GM06990 (cell line): ENCODE data around the gene DDX52.
"Not testable (repeated sequence)": the region's sequence is repeated elsewhere in the genome, so short reads cannot be mapped to it uniquely, and the experiment has no call there.

Experiments used
- DNase-seq: peaks from one replicate; pipeline ENCODE4 v3.0.0-alpha.2; 2011; ENCODE audit not compliant: insufficient read length; ENCODE audit errors: extremely low read depth
- H3K27me3 ChIP-seq: replicated peaks from 2 replicates; pipeline ENCODE4 v1.6.0; 2011; ENCODE audit warnings: low read length; ENCODE audit not compliant: control insufficient read depth, insufficient read depth
- H3K36me3 ChIP-seq: 2 replicates; pipeline ENCODE4 v1.5.1; 2011; ENCODE audit warnings: low read length; ENCODE audit not compliant: control insufficient read depth, insufficient read depth
- H3K4me3 ChIP-seq: replicated peaks from 2 replicates; pipeline ENCODE4 v1.5.1; 2011; ENCODE audit warnings: low read depth, mild to moderate bottlenecking, control low read depth, low read length
- TF ChIP-seq, protein P1 (sequence below): IDR thresholded peaks from 2 replicates; pipeline ENCODE4 v1.5.1; 2011; ENCODE audit warnings: low read length, control low read depth, mild to moderate bottlenecking, inconsistent platforms; ENCODE audit not compliant: insufficient read depth, poor library complexity, severe bottlenecking

Gene DDX52

DNA sequence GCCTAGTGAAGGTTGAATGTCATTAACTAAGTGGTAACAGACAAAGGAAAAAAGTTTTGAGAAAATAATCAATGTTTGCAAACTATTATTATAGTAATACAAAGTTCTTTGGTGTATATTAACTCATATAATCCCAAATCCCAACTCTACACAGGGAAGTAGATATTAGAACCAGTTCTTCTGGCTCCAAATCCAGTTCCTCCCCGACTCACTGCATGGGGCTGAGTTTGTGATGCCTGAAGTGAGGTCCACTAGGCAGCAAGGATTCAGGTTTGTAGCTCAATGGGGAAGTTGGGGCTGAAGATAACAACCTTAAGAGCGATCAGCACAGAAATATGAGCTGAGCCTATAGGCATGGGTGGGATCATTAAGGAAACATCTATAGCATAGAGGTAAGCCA lies 28.4 kb downstream of the DDX52 start:
- TF ChIP-seq, protein P1, sequence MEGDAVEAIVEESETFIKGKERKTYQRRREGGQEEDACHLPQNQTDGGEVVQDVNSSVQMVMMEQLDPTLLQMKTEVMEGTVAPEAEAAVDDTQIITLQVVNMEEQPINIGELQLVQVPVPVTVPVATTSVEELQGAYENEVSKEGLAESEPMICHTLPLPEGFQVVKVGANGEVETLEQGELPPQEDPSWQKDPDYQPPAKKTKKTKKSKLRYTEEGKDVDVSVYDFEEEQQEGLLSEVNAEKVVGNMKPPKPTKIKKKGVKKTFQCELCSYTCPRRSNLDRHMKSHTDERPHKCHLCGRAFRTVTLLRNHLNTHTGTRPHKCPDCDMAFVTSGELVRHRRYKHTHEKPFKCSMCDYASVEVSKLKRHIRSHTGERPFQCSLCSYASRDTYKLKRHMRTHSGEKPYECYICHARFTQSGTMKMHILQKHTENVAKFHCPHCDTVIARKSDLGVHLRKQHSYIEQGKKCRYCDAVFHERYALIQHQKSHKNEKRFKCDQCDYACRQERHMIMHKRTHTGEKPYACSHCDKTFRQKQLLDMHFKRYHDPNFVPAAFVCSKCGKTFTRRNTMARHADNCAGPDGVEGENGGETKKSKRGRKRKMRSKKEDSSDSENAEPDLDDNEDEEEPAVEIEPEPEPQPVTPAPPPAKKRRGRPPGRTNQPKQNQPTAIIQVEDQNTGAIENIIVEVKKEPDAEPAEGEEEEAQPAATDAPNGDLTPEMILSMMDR: no peak
- no peak overlapping the region for H3K4me3 ChIP-seq
- H3K27me3 ChIP-seq: no peaks in the 10 kb centered on the region
- H3K36me3 ChIP-seq: peaks cover 4% of the 10 kb centered on the region
- no peak for DNase-seq

DNA sequence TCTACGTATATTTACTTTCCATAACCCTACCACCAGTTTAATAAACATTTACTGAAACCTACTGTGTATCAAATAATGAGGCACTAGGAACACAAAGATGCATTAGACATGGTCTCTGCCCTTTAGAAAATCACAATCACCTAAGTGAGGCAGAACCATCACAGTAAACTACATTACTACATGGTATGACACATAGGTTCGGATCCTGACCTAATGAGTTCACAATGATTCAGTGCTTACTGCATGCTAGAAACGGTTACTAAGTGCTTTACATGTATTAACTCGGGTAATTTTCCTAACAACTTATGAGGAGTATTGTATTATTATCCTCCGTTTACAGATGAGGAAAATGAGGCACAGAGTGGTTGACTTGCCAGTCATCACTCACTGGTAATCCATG lies 28.9 kb downstream of the DDX52 start:
- Histone ChIP-seq H3K36me3 (peaks cover 3% of the 10 kb centered on the region), H3K4me3 (no peak overlapping the region), H3K27me3 (no peaks in the 10 kb centered on the region)
- TF ChIP-seq, protein P1: no peak
- DNase-seq: no peak

DNA sequence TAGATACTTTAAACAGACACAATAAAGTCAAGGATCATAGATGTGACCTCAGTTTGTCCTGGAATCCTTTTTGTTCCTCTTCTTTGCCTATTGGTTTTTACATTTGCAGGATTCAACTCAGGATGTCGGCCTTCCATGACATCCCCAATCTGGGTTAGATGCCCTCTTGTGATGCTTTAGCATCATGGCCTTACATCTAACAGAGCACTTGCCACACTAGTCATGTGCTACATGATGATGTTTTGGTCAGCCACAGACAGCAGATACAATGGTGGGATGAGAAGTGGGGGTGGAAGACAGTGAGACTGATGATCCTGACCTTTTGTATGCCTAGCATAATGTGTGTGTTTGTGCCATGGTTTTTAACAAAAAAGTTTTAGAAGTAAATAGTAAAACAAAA lies 32.3 kb downstream of the DDX52 start:
- TF ChIP-seq, protein P1: no peak
- Histone ChIP-seq H3K36me3 (peaks cover 2% of the 10 kb centered on the region), H3K27me3 (no peaks in the 10 kb centered on the region), H3K4me3 (no peak overlapping the region)
- no peak for DNase-seq

DNA sequence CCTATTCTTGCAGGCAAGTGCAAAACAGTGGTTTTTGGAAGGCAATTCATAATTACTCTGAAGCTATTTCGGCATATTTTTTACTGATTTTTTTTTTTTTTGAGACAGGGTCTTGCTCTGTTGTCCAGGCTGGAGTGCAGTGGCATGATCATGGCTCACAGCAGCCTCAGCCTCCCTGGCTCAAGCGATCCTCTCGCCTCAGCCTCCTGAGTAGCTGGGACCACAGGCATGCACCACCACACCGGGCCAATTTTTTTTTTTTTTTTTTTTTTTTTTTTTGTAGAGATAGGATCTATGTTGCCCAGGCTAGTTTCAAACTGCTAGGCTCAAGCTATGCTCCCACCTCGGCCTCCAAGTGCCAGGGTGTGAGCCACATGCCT lies 33.2 kb downstream of the DDX52 start:
- H3K27me3 ChIP-seq, H3K36me3 ChIP-seq, DNase-seq, H3K4me3 ChIP-seq: not testable (repeated sequence)

DNA sequence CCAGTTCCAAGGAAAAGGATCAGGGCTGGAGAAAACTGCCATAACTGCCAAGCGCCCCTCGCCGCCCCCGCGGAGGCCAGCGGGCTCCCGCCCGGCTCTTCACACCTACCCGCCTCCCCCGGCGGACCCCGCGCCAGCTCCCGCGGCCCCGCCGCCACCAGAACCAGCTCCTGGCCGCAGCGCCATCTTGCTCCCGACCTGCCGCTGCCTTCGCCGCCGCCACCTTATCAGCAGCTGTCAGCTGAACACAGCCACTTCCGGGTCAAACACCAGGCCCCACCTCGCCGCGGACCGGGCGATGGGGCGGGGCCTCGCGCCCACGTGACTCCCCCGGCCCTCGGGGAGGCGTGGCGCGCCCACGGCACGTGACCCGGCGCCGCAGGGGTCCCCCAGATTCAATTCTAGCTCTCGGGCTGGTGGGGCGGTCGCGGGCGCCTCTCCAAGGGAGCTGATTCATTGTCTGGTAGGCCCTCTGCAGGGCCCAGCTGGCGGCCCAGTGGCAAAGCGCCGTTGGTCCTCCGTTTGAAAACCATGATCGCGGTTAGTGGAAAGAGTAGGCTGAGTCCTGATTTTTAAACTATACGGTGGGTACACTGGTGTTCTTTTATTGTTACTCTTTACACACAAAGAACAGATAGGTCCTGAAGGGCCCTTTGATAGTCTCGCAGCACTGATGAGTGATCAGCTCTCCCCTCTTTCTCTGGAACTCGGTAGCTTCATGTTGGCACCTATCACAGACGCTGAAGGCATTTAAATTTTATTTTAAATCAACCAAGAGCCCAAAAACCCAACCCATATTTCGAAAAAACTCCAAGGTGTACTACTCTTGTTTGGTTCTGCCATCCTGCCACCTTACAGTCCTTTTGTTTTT lies 33.8 kb downstream of the DDX52 start, which contains the start of gene SYNRG:
Gene SYNRG, minus strand, starts transcription at position 249 of the 871 bp plus-strand sequence. Its CDS starts 63 bp downstream, at position 186.
- Histone ChIP-seq H3K4me3 (peak within 1 kb of the TSS; percentile 87), H3K27me3 (no peaks in the 10 kb centered on the region), H3K36me3 (peaks cover 3% of the 10 kb centered on the region)
- TF ChIP-seq, protein P1: peak; percentile 56
- peak; percentile 98 for DNase-seq

DNA sequence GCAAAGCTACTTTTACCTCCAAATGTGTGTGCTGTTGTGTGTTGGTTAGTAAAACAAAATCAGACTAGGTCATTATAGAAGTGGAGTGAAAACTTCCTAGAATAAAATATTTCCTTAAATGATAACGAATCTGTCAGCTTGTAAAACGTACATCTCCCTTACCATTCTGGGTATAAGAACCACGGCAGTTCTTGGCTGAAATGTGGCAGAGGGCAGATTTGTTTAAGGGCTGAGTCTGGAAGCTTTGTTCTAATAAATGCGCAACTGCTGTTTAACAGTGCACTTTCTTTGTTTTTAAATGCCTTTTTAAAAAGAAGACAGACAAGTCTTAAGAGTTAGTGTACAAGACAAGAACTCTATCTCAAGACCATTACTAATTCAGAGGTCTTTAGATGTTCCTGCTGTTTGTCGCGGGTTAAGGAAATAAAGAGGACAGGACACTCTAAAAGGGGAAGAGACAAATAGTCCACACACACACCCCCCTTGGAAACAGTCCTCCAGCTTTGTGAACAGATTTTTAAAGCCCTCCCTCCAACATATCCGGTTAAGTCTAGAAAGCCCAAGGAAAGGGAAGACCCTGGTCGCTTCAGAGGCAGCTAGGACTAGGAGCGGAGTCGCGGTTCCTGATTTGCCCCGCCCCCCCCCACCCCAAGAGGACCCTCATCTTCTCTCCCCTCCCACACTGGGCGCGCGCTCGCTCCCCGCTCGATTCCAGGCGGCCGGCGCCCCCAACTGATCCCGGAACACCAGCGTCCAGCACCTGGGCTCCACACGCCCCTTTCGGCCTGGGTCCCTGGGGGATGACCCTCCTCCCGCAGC lies 34.7 kb downstream of the DDX52 start:
- TF ChIP-seq, protein P1: no peak
- H3K27me3 ChIP-seq: no peaks in the 10 kb centered on the region
- H3K36me3 ChIP-seq: peaks cover 5% of the 10 kb centered on the region
- H3K4me3 ChIP-seq: peak overlapping the region; percentile 87
- peak; percentile 33 for DNase-seq
